ENCODE results near the gene NRCAM.

- no peak for TF ChIP-seq EZH2 (IDR thresholded peaks at IDR 0.05; ENCODE audit: borderline replicate concordance, low read length)
- no peak for TF ChIP-seq CTCF (conservative IDR thresholded peaks at IDR 0.05 in 1 of 2, IDR thresholded peaks at IDR 0.05 in 1 of 2; ENCODE audit: extremely low read depth in 1 of 2, insufficient read depth in 1 of 2, low read depth in 1 of 2, low read length in 2 of 2)
These were observed 318.2 kb downstream of the NRCAM start for GRCh38 chr7:108137993-108138392.

Data from mammary epithelial cell (primary cell).